Measurements from ENCODE around the gene TMED3.

- no peak for TF ChIP-seq POLR2A (IDR thresholded peaks at IDR 0.05; ENCODE audit: low read length)
- no peak for TF ChIP-seq GATA1 (IDR thresholded peaks at IDR 0.05; ENCODE audit: low read depth, low read length)
Observed at GRCh38 chr15:79352206-79352605, 41.3 kb downstream of the TMED3 start.
